Measurements from ENCODE around the gene LRRC51.
A peak's percentile ranks its signal among the peaks of the same experiment; 100 is the strongest.

LRRC51 gene

DNA sequence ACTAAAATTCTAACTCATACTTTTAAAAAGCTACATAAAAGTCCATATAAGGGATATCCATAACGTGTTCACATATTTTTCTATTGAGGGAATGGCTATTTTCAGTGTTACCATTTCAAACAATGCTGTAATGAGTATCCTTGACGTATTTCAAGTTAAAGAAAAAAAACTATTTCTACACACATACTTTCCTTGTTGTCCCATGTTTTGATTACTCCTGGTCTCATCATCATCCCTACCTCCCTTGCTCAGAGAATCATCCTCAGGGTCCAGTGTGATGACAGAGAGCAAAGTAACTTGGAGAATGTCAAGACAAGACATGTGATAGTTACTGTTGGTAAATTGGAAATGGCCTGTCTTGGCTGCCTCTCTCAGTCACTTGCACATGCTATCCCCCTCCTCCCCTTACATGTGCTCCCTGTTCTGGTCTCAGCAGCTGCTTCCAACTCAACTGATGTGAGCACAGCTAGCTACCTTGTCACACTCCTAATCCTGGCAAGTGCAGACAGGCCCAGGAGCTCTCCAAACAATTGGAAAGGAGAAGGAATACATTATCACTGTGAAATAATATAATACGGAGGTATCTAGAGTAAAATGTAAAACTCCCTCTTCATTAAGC is 22.1 kb upstream of the LRRC51 start:
- Mint-ChIP-seq H3K9me3 (no peaks in the 10 kb centered on the region), H3K27ac (no peak overlapping the region), H3K27me3 (no peaks in the 10 kb centered on the region), H3K36me3 (peaks cover 21% of the 10 kb centered on the region), H3K4me3 (no peak overlapping the region), H3K4me1 (peaks cover 8% of the 10 kb centered on the region)
- no peak for DNase-seq
- CTCF ChIA-PET, result interaction anchor here (1.4 kb wide), 1 partner anchor 33 kb away, joined by 3 read pairs; no protein-coding TSS in a partner anchor

- DNase-seq, result no peak
- Mint-ChIP-seq H3K9me3 (no peaks in the 10 kb centered on the region), H3K27ac (no peak overlapping the region), H3K4me3 (no peak overlapping the region), H3K27me3 (no peaks in the 10 kb centered on the region), H3K36me3 (peaks cover 25% of the 10 kb centered on the region), H3K4me1 (peaks cover 3% of the 10 kb centered on the region)
- CTCF ChIA-PET, result no interaction called here
These were observed 18.8 kb upstream of the LRRC51 start for GRCh38 chr11:72061739-72062396.

DNA sequence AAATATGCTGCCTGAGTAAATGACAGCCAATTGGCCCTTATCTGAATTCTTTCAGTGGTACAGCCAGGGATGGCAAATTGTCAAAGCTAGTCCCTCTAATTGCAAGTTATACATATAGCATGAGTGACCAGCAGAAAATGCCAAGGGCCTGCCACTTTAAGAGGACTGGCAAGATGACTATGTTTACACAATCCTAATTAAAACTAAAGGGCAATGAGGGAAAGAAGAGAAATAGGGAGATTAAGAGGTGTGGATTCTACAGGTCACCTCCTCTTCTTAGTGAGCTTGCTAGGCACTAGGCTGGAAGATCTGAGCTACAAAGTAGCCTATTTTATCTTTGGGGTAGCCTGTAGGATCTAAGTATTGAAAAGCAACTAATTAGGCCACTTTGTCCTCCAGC is 13.8 kb upstream of the LRRC51 start:
- Mint-ChIP-seq H3K36me3 (peaks cover 40% of the 10 kb centered on the region), H3K27ac (no peak overlapping the region), H3K27me3 (no peaks in the 10 kb centered on the region), H3K4me3 (no peak overlapping the region), H3K9me3 (no peaks in the 10 kb centered on the region), H3K4me1 (peaks cover 30% of the 10 kb centered on the region)
- DNase-seq, result no peak
- CTCF ChIA-PET, result interaction anchor here (1.5 to 1.8 kb wide), 2 partner anchors 24 to 27 kb away, joined by 4 to 7 read pairs; no protein-coding TSS in a partner anchor

GRCh38 chr11:72067266-72067665 is 13.4 kb upstream of the LRRC51 start:
- Mint-ChIP-seq H3K4me1 (peaks cover 34% of the 10 kb centered on the region), H3K27ac (no peak overlapping the region), H3K9me3 (no peaks in the 10 kb centered on the region), H3K4me3 (no peak overlapping the region), H3K36me3 (peaks cover 39% of the 10 kb centered on the region), H3K27me3 (no peaks in the 10 kb centered on the region)
- CTCF ChIA-PET, result interaction anchor here (1.5 to 1.8 kb wide), 2 partner anchors 24 to 27 kb away, joined by 4 to 7 read pairs; no protein-coding TSS in a partner anchor
- DNase-seq, result no peak

DNA sequence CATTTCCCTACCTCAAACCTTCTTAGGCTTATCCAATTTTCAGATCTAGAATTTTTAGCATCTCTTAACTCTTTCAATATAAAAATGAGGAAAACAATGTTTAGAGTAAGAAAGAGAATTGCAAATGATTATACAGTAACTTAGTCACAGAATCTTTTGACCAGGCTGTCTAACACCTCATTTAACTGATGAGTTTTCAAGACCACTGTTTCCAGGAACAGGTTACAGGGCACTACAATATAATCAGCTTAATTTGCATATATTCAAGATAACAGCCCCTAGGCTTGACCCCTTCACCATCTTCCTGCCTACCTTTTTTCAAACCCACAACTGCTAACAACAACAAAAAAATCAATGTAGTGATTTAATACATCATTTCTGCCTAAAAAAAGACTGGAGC is 13.0 kb upstream of the LRRC51 start:
- H3K4me3 Mint-ChIP-seq, result no peak overlapping the region
- peaks cover 39% of the 10 kb centered on the region for H3K4me1 Mint-ChIP-seq
- DNase-seq, result no peak
- no peaks in the 10 kb centered on the region for H3K9me3 Mint-ChIP-seq
- no peak overlapping the region for H3K27ac Mint-ChIP-seq
- CTCF ChIA-PET, result interaction anchor here (1.5 to 1.8 kb wide), 2 partner anchors 23 to 27 kb away, joined by 4 to 7 read pairs; no protein-coding TSS in a partner anchor
- H3K36me3 Mint-ChIP-seq, result peaks cover 40% of the 10 kb centered on the region
- no peaks in the 10 kb centered on the region for H3K27me3 Mint-ChIP-seq

GRCh38 chr11:72069200-72069599 is 11.4 kb upstream of the LRRC51 start:
- Mint-ChIP-seq H3K27me3 (no peaks in the 10 kb centered on the region), H3K9me3 (no peaks in the 10 kb centered on the region), H3K4me3 (no peak overlapping the region), H3K36me3 (peaks cover 48% of the 10 kb centered on the region), H3K4me1 (peaks cover 47% of the 10 kb centered on the region), H3K27ac (peak overlapping the region; percentile 22)
- CTCF ChIA-PET, result interaction anchor here (1.0 kb wide), 1 partner anchor 9 kb away, joined by 3 read pairs; no protein-coding TSS in a partner anchor
- DNase-seq, result no peak

DNA sequence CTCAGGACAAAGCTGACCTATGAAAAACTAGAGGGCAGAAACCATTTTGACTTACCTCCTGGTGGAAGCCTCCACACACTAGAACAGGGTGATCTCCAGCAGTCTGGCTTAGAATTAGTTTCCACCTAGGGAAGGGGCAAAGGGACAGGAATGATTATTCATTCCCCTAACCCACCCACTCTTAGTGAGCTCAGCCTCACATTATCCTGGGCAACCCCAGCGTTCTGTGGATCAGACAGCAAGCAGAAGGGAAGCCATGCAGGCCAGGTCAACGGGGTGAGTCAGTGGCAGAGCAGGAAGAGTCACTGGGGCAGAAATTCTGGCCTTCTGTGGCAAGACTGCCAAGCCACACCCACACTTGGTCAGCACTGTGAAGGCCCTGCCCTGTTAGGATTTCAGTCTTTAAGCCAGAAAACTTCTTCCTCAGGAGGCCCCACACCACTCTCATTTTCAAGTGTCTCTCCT is 10.8 kb upstream of the LRRC51 start:
- CTCF ChIA-PET, result interaction anchor here (1.0 kb wide), 1 partner anchor 8 kb away, joined by 3 read pairs; no protein-coding TSS in a partner anchor
- peak overlapping the region; percentile 22 for H3K27ac Mint-ChIP-seq

GRCh38 chr11:72070491-72070890 is 10.2 kb upstream of the LRRC51 start:
- Mint-ChIP-seq H3K4me1 (peaks cover 54% of the 10 kb centered on the region), H3K36me3 (peaks cover 53% of the 10 kb centered on the region), H3K27me3 (no peaks in the 10 kb centered on the region), H3K27ac (no peak overlapping the region), H3K4me3 (no peak overlapping the region), H3K9me3 (no peaks in the 10 kb centered on the region)
- no peak for DNase-seq
- CTCF ChIA-PET, result no interaction called here

More for the DNA sequence above, 10.8 kb upstream of the LRRC51 start:
- H3K27me3 Mint-ChIP-seq, result no peaks in the 10 kb centered on the region
- peaks cover 50% of the 10 kb centered on the region for H3K36me3 Mint-ChIP-seq
- H3K9me3 Mint-ChIP-seq, result no peaks in the 10 kb centered on the region
- H3K4me3 Mint-ChIP-seq, result no peak overlapping the region
- no peak for DNase-seq
- peaks cover 50% of the 10 kb centered on the region for H3K4me1 Mint-ChIP-seq

GRCh38 chr11:72072348-72072747 is 8.3 kb upstream of the LRRC51 start:
- H3K4me3 Mint-ChIP-seq, result no peak overlapping the region
- H3K27ac Mint-ChIP-seq, result no peak overlapping the region
- CTCF ChIA-PET, result interaction anchor here (1.2 kb wide), 1 partner anchor 19 kb away, joined by 3 read pairs; no protein-coding TSS in a partner anchor
- peaks cover 61% of the 10 kb centered on the region for H3K4me1 Mint-ChIP-seq
- H3K36me3 Mint-ChIP-seq, result peaks cover 52% of the 10 kb centered on the region
- H3K27me3 Mint-ChIP-seq, result no peaks in the 10 kb centered on the region
- no peak for DNase-seq
- H3K9me3 Mint-ChIP-seq, result no peaks in the 10 kb centered on the region

DNA sequence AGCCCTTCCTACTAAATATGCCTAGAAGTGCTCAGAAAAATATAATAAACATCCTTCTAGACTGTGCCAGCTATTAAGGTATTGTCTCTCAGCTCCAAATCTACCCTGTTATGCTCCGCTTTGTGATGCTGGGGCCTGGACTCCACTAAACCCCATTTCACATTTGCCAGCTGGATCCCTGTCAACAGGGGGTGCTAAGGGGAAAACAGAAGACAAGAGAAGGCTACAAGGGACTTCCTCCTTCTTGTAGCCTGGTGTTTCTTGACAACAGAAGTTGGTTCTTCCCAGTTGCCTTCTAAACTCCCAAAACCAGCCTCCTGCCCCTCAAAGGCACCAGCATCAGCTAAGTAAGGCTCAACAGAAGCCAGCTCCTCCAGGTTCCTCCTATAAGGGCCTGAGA is 5.5 kb upstream of the LRRC51 start:
- peak overlapping the region; percentile 54 for H3K27ac Mint-ChIP-seq

DNA sequence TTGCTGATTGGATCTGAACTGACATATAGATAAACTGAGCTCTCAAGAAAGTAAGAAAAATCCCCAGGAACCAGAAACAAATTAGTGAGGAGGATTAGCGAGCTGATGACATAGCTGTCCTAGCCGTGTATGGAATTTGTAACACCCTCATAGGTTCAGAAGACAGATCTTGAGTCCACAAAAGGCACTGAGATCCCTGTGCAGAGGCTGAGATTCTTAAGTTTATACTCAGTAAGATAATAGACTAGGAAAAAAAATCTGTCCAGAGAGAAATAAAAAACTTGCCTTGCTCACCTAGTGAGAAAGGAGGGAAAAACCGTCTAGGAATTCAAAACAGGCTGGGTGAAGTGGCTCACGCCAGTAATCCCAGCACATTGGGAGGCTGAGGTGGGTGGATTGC is 4.9 kb upstream of the LRRC51 start:
- no peak overlapping the region for H3K27ac Mint-ChIP-seq
- peaks cover 69% of the 10 kb centered on the region for H3K4me1 Mint-ChIP-seq
- CTCF ChIA-PET, result interaction anchor here (1.5 to 4.1 kb wide), 3 partner anchors 15 to 68 kb away, joined by 6 to 22 read pairs (median 11); no protein-coding TSS in a partner anchor
- H3K27me3 Mint-ChIP-seq, result no peaks in the 10 kb centered on the region
- no peak overlapping the region for H3K4me3 Mint-ChIP-seq
- DNase-seq, result no peak
- peaks cover 36% of the 10 kb centered on the region for H3K36me3 Mint-ChIP-seq
- no peaks in the 10 kb centered on the region for H3K9me3 Mint-ChIP-seq

More for the DNA sequence above, 5.5 kb upstream of the LRRC51 start:
- DNase-seq, result peak; percentile 33
- H3K27me3 Mint-ChIP-seq, result no peaks in the 10 kb centered on the region
- peaks cover 40% of the 10 kb centered on the region for H3K36me3 Mint-ChIP-seq
- no peaks in the 10 kb centered on the region for H3K9me3 Mint-ChIP-seq
- H3K4me3 Mint-ChIP-seq, result no peak overlapping the region
- CTCF ChIA-PET, result interaction anchor here (1.5 to 4.1 kb wide), 3 partner anchors 15 to 68 kb away, joined by 6 to 22 read pairs (median 11); no protein-coding TSS in a partner anchor
- peaks cover 69% of the 10 kb centered on the region for H3K4me1 Mint-ChIP-seq

DNA sequence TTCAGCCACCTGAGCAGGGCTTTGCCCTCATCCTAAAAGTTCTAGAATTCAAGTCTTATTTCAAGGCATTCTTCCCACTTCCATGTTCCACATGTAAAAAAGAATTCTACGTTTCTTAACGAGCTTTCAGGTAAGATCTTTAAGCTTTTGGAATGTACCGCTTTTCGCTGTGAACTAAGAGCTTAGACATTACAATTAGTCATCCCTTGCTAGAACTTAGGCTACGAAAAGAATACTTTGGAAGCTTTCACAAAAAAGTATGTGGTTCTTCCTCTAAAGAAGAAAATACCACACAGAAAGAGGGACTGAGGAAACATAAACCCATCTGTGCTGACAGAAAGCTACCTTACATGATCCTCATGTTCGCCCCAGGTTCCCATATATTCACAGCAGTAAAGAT is 2.2 kb upstream of the LRRC51 start:
- Mint-ChIP-seq H3K36me3 (peaks cover 28% of the 10 kb centered on the region), H3K4me1 (peaks cover 71% of the 10 kb centered on the region), H3K27ac (peak overlapping the region; percentile 29), H3K4me3 (peak overlapping the region; percentile 88), H3K27me3 (no peaks in the 10 kb centered on the region), H3K9me3 (no peaks in the 10 kb centered on the region)
- no peak for DNase-seq
- CTCF ChIA-PET, result interaction anchor here (0.7 to 3.1 kb wide), 10 partner anchors 9 to 352 kb away, joined by 3 to 8 read pairs (median 4); partner anchors contain the start of gene ANAPC15

GRCh38 chr11:72079819-72080325 is 778 bp upstream of the LRRC51 start:
- peaks cover 65% of the 10 kb centered on the region for H3K4me1 Mint-ChIP-seq
- H3K36me3 Mint-ChIP-seq, result peaks cover 24% of the 10 kb centered on the region
- no peaks in the 10 kb centered on the region for H3K27me3 Mint-ChIP-seq
- H3K27ac Mint-ChIP-seq, result peak overlapping the region; percentile 93
- peak overlapping the region; percentile 88 for H3K4me3 Mint-ChIP-seq
- CTCF ChIA-PET, result interaction anchor here (0.9 to 3.1 kb wide), 4 partner anchors 33 to 351 kb away, joined by 3 to 8 read pairs (median 4); partner anchors contain the start of gene ANAPC15
- DNase-seq, result peak; percentile 33
- no peaks in the 10 kb centered on the region for H3K9me3 Mint-ChIP-seq

GRCh38 chr11:72081184-72081644 is 564 bp downstream of the LRRC51 start:
- DNase-seq, result no peak
- peaks cover 60% of the 10 kb centered on the region for H3K4me1 Mint-ChIP-seq

More at GRCh38 chr11:72081184-72081644, 564 bp downstream of the LRRC51 start:
- CTCF ChIA-PET, result interaction anchor here (0.6 to 2.4 kb wide), 5 partner anchors 10 to 56 kb away, joined by 3 to 27 read pairs (median 4); no protein-coding TSS in a partner anchor
- Mint-ChIP-seq H3K27ac (peak overlapping the region; percentile 93), H3K36me3 (peaks cover 18% of the 10 kb centered on the region), H3K27me3 (no peaks in the 10 kb centered on the region), H3K9me3 (no peaks in the 10 kb centered on the region), H3K4me3 (peak overlapping the region; percentile 88)

Data from activated naive CD4-positive, alpha-beta T cell treated with anti-CD3 and anti-CD28 coated beads, Interleukin-2, amount 10 ng/mL, durations not matched to agents 7 days and 5 days (primary cell).